Stomach (tissue), 4 donors: ENCODE results near the gene ISG15.

Experiments used
- CTCF ChIP-seq, 7 experiments: fragments of 450-650 bp in 4 of 7; fragments of 200-600 bp in 3 of 7; sonication (generic) in 3 of 7; IDR thresholded peaks; one replicate each; pipeline ENCODE4 v1.5.1; 2016 to 2019; ENCODE audit warnings: antibody characterized with exemption in 7 of 7, control low read depth in 2 of 7, mild to moderate bottlenecking in 1 of 7
- EP300 ChIP-seq: sonication (generic); formaldehyde crosslinking; IDR thresholded peaks from one replicate; pipeline ENCODE4 v1.6.1; 2017; ENCODE audit warnings: antibody characterized with exemption
- POLR2A ChIP-seq, 4 donors: fragments of 450-650 bp; IDR thresholded peaks; one replicate each; pipeline ENCODE4 v1.6.1; 2016; ENCODE audit warnings: antibody characterized with exemption in 4 of 4, control low read depth in 2 of 4, mild to moderate bottlenecking in 1 of 4, moderate library complexity in 1 of 4
- POLR2AphosphoS5 ChIP-seq, 3 donors: sonication (generic); formaldehyde crosslinking; IDR thresholded peaks; one replicate each; pipeline ENCODE4 v1.6.1; 2016; ENCODE audit warnings: antibody characterized with exemption in 3 of 3

GRCh38 chr1:1049318-1050165, 36.2 kb downstream of the ISG15 start:
- TF ChIP-seq CTCF (IDR thresholded peaks at IDR 0.05), result no peak
- TF ChIP-seq EP300, result no peak
- TF ChIP-seq POLR2A (IDR thresholded peaks at IDR 0.05), result no peak
- no peak for TF ChIP-seq POLR2AphosphoS5 (IDR thresholded peaks at IDR 0.05)
